ENCODE measurements around the gene GPR153.

GRCh38 chr1:6224718-6225117 lies 36.2 kb downstream of the GPR153 start:
- TF ChIP-seq, protein P1, sequence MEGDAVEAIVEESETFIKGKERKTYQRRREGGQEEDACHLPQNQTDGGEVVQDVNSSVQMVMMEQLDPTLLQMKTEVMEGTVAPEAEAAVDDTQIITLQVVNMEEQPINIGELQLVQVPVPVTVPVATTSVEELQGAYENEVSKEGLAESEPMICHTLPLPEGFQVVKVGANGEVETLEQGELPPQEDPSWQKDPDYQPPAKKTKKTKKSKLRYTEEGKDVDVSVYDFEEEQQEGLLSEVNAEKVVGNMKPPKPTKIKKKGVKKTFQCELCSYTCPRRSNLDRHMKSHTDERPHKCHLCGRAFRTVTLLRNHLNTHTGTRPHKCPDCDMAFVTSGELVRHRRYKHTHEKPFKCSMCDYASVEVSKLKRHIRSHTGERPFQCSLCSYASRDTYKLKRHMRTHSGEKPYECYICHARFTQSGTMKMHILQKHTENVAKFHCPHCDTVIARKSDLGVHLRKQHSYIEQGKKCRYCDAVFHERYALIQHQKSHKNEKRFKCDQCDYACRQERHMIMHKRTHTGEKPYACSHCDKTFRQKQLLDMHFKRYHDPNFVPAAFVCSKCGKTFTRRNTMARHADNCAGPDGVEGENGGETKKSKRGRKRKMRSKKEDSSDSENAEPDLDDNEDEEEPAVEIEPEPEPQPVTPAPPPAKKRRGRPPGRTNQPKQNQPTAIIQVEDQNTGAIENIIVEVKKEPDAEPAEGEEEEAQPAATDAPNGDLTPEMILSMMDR (IDR thresholded peaks at IDR 0.05): no peak
- TF ChIP-seq POLR2A (IDR thresholded peaks at IDR 0.05) (no peak), EP300 (IDR thresholded peaks at IDR 0.05) (no peak), POLR2AphosphoS5 (IDR thresholded peaks at IDR 0.05) (no peak)

All from suprapubic skin (tissue), 4 donors.